Gastroesophageal sphincter (tissue), 4 donors: ENCODE results near the gene GABRB3. TPM values are rescaled to one million over a fixed set of nuclear protein-coding genes. Genes with fewer than 3 reads are reported as not detected.

Experiments
- ATAC-seq: fragments of 150-250 bp; one replicate; pipeline ENCODE4 v1.9.1; 2016; ENCODE audit warnings: mild to moderate bottlenecking, moderate library complexity
- H3K27ac ChIP-seq, 4 donors: fragments of 200-600 bp; sonication (generic) in 3 of 4; 1 replicate in 3 of 4; 2 replicates in 1 of 4; pipeline ENCODE4 v1.5.1; 2016 to 2019
- H3K27me3 ChIP-seq: fragments of 200-600 bp; sonication (generic); one replicate; pipeline ENCODE4 v1.5.1; 2019
- H3K36me3 ChIP-seq, 2 donors: fragments of 200-600 bp; sonication (generic); one replicate each; pipeline ENCODE4 v1.5.1; 2019; ENCODE audit warnings: control low read depth in 1 of 2
- H3K4me1 ChIP-seq, 3 donors: fragments of 200-600 bp; sonication (generic); 1 replicate in 2 of 3; 2 replicates in 1 of 3; pipeline ENCODE4 v1.5.1; 2016 to 2019; ENCODE audit warnings: control low read depth in 2 of 3
- H3K4me3 ChIP-seq, 2 donors: fragments of 200-600 bp; sonication (generic); one replicate each; pipeline ENCODE4 v1.5.1; 2019; ENCODE audit warnings: mild to moderate bottlenecking in 1 of 2, moderate library complexity in 1 of 2
- H3K9me3 ChIP-seq, 3 donors: fragments of 200-600 bp; sonication (generic); one replicate each; pipeline ENCODE4 v1.5.1; 2017 to 2019; ENCODE audit warnings: control low read depth in 2 of 3
- CTCF ChIP-seq, 4 experiments: fragments of 200-600 bp in 2 of 4; fragments of 450-650 bp in 2 of 4; sonication (generic) in 1 of 4; IDR thresholded peaks; one replicate each; pipeline ENCODE4 v1.5.1; 2017 to 2019; ENCODE audit warnings: antibody characterized with exemption in 4 of 4, mild to moderate bottlenecking in 2 of 4, moderate library complexity in 2 of 4
- EP300 ChIP-seq: sonication (generic); formaldehyde crosslinking; IDR thresholded peaks from one replicate; pipeline ENCODE4 v1.6.1; 2017; ENCODE audit warnings: antibody characterized with exemption, mild to moderate bottlenecking
- POLR2A ChIP-seq, 2 donors: fragments of 450-650 bp; IDR thresholded peaks; one replicate each; pipeline ENCODE4 v1.6.1; 2017; ENCODE audit warnings: antibody characterized with exemption in 2 of 2, mild to moderate bottlenecking in 2 of 2, moderate library complexity in 1 of 2
- POLR2AphosphoS5 ChIP-seq: sonication (generic); formaldehyde crosslinking; IDR thresholded peaks from one replicate; pipeline ENCODE4 v1.6.1; 2017; ENCODE audit warnings: antibody characterized with exemption
- WGBS, 2 donors: methylation state at CpG; one replicate each; pipeline ENCODE4 v1.1.5; 2018; ENCODE audit warnings: low coverage in 1 of 2; 5-methylcytosine and 5-hydroxymethylcytosine counted together
- total RNA-seq, 4 donors: library from RNA; depleted of rRNA; stranded (reverse); fragments of >200 nt; gene quantifications; one replicate each; pipeline ENCODE4 v1.1.0, GENCODE V29; 2016

The GABRB3 gene
- total RNA-seq, 4 donors from 2014 or later, result 2.4 to 4.3 (median 3.6) TPM

- H3K27ac ChIP-seq, result no peak overlapping the region
- ATAC-seq, result no peak
- WGBS, 2 donors, result 74 to 91% methylated on average over 2 to 3 of the region's 3 CpGs
- TF ChIP-seq POLR2AphosphoS5 (no peak), CTCF (IDR thresholded peaks at IDR 0.05) (no peak), POLR2A (IDR thresholded peaks at IDR 0.05) (no peak), EP300 (no peak)
- H3K9me3 ChIP-seq, result no peaks in the 10 kb centered on the region
- no peak overlapping the region for H3K4me3 ChIP-seq
- H3K27me3 ChIP-seq, result peaks cover 5% of the 10 kb centered on the region
- H3K36me3 ChIP-seq, result no peaks in the 10 kb centered on the region
- H3K4me1 ChIP-seq, result no peaks in the 10 kb centered on the region
Observed at GRCh38 chr15:26716069-26716468, 56.8 kb downstream of the GABRB3 start.

GRCh38 chr15:26713498-26713897 is 59.4 kb downstream of the GABRB3 start:
- no peak for TF ChIP-seq CTCF (IDR thresholded peaks at IDR 0.05)
- TF ChIP-seq EP300, result no peak
- TF ChIP-seq POLR2AphosphoS5, result no peak
- no peak for TF ChIP-seq POLR2A (IDR thresholded peaks at IDR 0.05)
- no peaks in the 10 kb centered on the region for H3K36me3 ChIP-seq
- 89 to 100% methylated on average over 2 to 5 of the region's 5 CpGs for WGBS, 2 donors
- H3K27me3 ChIP-seq, result peaks cover 5% of the 10 kb centered on the region
- H3K27ac ChIP-seq, result no peak overlapping the region
- H3K9me3 ChIP-seq, result no peaks in the 10 kb centered on the region
- ATAC-seq, result no peak
- no peak overlapping the region for H3K4me3 ChIP-seq
- H3K4me1 ChIP-seq, result no peaks in the 10 kb centered on the region

DNA sequence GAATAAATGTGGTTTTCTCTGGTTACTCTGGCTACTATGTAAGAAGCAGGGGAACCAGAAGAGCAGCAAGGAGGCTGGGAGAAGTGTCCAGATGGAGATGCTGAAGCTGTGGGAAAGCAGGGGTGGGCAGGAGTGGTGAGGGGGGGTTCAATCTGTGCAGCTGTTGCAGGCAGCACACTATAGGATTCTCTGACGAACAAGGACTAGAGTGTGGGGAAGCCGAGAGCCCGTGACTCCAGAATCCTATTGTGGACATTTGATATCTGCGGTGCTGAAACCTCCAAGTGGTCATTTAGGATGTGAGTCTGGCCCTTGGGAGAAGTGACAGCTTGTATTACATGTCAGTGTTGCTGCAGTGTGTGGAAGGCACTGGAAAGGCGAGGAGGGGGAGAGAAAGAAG is 60.5 kb downstream of the GABRB3 start:
- Histone ChIP-seq H3K4me3 (no peak overlapping the region), H3K27me3 (peaks cover 5% of the 10 kb centered on the region), H3K9me3 (no peaks in the 10 kb centered on the region), H3K36me3 (no peaks in the 10 kb centered on the region), H3K27ac (no peak overlapping the region), H3K4me1 (no peaks in the 10 kb centered on the region)
- 86 to 88% methylated on average over 2 to 5 of the region's 5 CpGs for WGBS, 2 donors
- TF ChIP-seq POLR2A (IDR thresholded peaks at IDR 0.05), result no peak
- ATAC-seq, result no peak

GRCh38 chr15:26711445-26711844 is 61.4 kb downstream of the GABRB3 start:
- TF ChIP-seq CTCF (IDR thresholded peaks at IDR 0.05) (no peak), POLR2AphosphoS5 (no peak), POLR2A (IDR thresholded peaks at IDR 0.05) (no peak), EP300 (no peak)
- Histone ChIP-seq H3K27me3 (peaks cover 5% of the 10 kb centered on the region), H3K27ac (no peak overlapping the region), H3K36me3 (no peaks in the 10 kb centered on the region), H3K4me3 (no peak overlapping the region), H3K9me3 (no peaks in the 10 kb centered on the region), H3K4me1 (no peaks in the 10 kb centered on the region)
- no peak for ATAC-seq
- WGBS, 2 donors, result 62 to 72% methylated on average over 6 to 10 of the region's 10 CpGs

- Histone ChIP-seq H3K9me3 (peaks cover 0 to 10% (median 0%) of the 10 kb centered on the region in 3 donors), H3K4me3 (no peak overlapping the region), H3K36me3 (no peaks in the 10 kb centered on the region), H3K27ac (no peak overlapping the region), H3K4me1 (no peaks in the 10 kb centered on the region), H3K27me3 (peaks cover 7% of the 10 kb centered on the region)
- TF ChIP-seq CTCF (IDR thresholded peaks at IDR 0.05), result no peak
- TF ChIP-seq POLR2AphosphoS5, result no peak
- no peak for TF ChIP-seq EP300
- no peak for TF ChIP-seq POLR2A (IDR thresholded peaks at IDR 0.05)
- 8 to 11% methylated on average over 1 of the region's 1 CpG for WGBS, 2 donors
- ATAC-seq, result no peak
Observed at GRCh38 chr15:26702381-26702780, 70.5 kb downstream of the GABRB3 start.
